Hindlimb muscle (tissue), 1 donor: ENCODE results near the gene CST9. TPM values are rescaled to one million over a fixed set of nuclear protein-coding genes. Genes with fewer than 3 reads are reported as not detected.
"Not testable (repeated sequence)": the region's sequence is repeated elsewhere in the genome, so short reads cannot be mapped to it uniquely, and the experiment has no call there.

Source experiments
- DNase-seq: peaks from one replicate; pipeline ENCODE4 v3.0.0-alpha.2; 2013
- polyA plus RNA-seq: library from polyadenylated mRNA; unstranded; fragments of 120-200 nt; gene quantifications from one replicate; pipeline ENCODE4 v1.2.1, GENCODE V29; 2013; ENCODE audit not compliant: insufficient read length

The CST9 gene
- polyA plus RNA-seq, 1 donor: not detected

- DNase-seq: no peak
These were observed 18.1 kb upstream of the CST9 start for GRCh38 chr20:23623666-23624323.

- no peak for DNase-seq
These were observed 17.2 kb upstream of the CST9 start for GRCh38 chr20:23622839-23623343.

GRCh38 chr20:23622401-23622800 is 16.7 kb upstream of the CST9 start:
- DNase-seq: not testable (repeated sequence)

GRCh38 chr20:23620670-23621386 is 15.1 kb upstream of the CST9 start:
- DNase-seq: not testable (repeated sequence)

- DNase-seq: no peak
These were observed 8.4 kb upstream of the CST9 start for GRCh38 chr20:23614163-23614562.

- no peak for DNase-seq
These were observed 8.0 kb upstream of the CST9 start for GRCh38 chr20:23613676-23614075.

- DNase-seq: peak; percentile 40
These were observed 6.7 kb upstream of the CST9 start for GRCh38 chr20:23612396-23612795.

- no peak for DNase-seq
These were observed 3.9 kb upstream of the CST9 start for GRCh38 chr20:23609486-23610109.

GRCh38 chr20:23608251-23608846 is 2.6 kb upstream of the CST9 start:
- DNase-seq: no peak

GRCh38 chr20:23607497-23608245 is 2.0 kb upstream of the CST9 start:
- no peak for DNase-seq

- DNase-seq: peak; percentile 66
These were observed 934 bp upstream of the CST9 start for GRCh38 chr20:23606652-23607049.

GRCh38 chr20:23604306-23604705 is 1.4 kb downstream of the CST9 start:
- DNase-seq: no peak

GRCh38 chr20:23603321-23603720 is 2.4 kb downstream of the CST9 start:
- DNase-seq: no peak

- DNase-seq: no peak
These were observed 3.0 kb downstream of the CST9 start for GRCh38 chr20:23602699-23603098.

- DNase-seq: no peak
These were observed 3.5 kb downstream of the CST9 start for GRCh38 chr20:23602241-23602640.

- DNase-seq: no peak
These were observed 4.0 kb downstream of the CST9 start for GRCh38 chr20:23601715-23602114.

GRCh38 chr20:23598481-23598880 is 7.2 kb downstream of the CST9 start:
- no peak for DNase-seq

- no peak for DNase-seq
These were observed 9.0 kb downstream of the CST9 start for GRCh38 chr20:23596579-23597250.

GRCh38 chr20:23595941-23596340 is 9.8 kb downstream of the CST9 start:
- DNase-seq: no peak

- no peak for DNase-seq
These were observed 17.0 kb downstream of the CST9 start for GRCh38 chr20:23588434-23589403.

GRCh38 chr20:23587631-23588030 is 18.1 kb downstream of the CST9 start:
- no peak for DNase-seq
